ENCODE results near the gene TGFBR3L.

DNA sequence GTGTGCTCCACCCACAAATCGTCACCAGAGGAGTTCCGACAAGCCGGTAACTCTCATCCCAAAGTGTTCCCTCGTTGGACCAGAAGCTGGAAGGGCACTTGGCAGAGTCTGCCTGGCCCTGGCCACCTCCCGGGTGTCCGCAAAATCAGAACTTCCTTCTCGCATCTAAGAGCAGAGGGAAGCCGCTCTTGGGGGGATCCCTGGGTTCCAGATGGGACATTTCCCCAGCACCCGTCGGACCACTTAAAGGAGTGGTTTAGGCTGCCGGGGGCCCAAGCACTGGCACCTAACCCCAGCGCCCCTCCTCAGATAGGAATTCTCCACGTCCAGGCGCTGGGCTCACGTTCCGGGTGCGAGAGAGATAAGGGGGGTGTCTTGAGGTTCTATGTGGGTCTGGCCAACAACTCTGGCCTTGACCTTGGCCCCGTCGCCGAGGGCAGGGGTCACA is 11.8 kb upstream of the TGFBR3L start:
- TF ChIP-seq EZH2 (IDR thresholded peaks at IDR 0.05; ENCODE audit: insufficient read depth, low read length), result no peak
- TF ChIP-seq CTCF (IDR thresholded peaks at IDR 0.05; ENCODE audit: insufficient read depth, low read depth, low read length), result no peak

Data from astrocyte (in vitro differentiated cells and primary cell).